ENCODE results near the gene SMYD3.

SMYD3 gene

DNA sequence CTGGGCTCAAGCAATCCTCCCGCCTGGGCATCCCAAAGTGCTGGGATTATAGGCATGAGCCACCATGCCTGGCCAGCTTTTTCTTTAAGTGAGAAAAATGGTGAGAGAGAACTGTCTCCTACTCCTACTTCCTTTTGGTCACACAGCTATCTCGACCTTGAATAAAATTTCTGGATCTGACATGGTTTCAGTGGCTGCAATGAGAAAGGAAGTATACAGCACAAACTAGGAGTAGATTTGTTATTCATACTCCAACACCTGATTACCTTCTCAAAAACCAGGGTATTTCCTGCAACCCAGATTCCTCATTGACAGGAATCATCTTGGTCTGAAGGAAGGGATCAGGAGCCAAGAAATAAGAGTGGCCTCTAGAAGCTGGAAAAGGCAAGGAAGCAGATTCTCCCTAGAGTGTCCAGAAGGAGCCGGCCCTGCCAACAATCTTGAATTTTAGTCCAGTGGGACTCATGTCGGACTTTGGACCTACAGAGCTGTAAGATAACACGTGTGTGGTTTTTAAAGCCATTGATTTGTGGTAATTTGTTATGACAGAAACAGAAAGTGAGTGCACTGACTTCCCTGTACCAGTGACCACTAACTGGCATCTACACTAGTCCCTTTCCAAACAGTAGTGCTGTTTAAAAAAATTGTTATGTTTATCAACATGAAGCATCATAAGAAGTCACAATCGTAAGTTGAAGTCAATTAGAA is 516.6 kb downstream of the SMYD3 start:
- H3K4me3 ChIP-seq (ENCODE audit: low read depth, low read length): no peak overlapping the region
- no peaks in the 10 kb centered on the region for H3K9me3 ChIP-seq
- DNase-seq: no peak
- no peaks in the 10 kb centered on the region for H3K27me3 ChIP-seq
- no peaks in the 10 kb centered on the region for H3K36me3 ChIP-seq
- TF ChIP-seq, protein P1, sequence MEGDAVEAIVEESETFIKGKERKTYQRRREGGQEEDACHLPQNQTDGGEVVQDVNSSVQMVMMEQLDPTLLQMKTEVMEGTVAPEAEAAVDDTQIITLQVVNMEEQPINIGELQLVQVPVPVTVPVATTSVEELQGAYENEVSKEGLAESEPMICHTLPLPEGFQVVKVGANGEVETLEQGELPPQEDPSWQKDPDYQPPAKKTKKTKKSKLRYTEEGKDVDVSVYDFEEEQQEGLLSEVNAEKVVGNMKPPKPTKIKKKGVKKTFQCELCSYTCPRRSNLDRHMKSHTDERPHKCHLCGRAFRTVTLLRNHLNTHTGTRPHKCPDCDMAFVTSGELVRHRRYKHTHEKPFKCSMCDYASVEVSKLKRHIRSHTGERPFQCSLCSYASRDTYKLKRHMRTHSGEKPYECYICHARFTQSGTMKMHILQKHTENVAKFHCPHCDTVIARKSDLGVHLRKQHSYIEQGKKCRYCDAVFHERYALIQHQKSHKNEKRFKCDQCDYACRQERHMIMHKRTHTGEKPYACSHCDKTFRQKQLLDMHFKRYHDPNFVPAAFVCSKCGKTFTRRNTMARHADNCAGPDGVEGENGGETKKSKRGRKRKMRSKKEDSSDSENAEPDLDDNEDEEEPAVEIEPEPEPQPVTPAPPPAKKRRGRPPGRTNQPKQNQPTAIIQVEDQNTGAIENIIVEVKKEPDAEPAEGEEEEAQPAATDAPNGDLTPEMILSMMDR (IDR thresholded peaks at IDR 0.05; ENCODE audit: low read depth, low read length): no peak
- peaks cover 12% of the 10 kb centered on the region for H3K4me1 ChIP-seq

DNA sequence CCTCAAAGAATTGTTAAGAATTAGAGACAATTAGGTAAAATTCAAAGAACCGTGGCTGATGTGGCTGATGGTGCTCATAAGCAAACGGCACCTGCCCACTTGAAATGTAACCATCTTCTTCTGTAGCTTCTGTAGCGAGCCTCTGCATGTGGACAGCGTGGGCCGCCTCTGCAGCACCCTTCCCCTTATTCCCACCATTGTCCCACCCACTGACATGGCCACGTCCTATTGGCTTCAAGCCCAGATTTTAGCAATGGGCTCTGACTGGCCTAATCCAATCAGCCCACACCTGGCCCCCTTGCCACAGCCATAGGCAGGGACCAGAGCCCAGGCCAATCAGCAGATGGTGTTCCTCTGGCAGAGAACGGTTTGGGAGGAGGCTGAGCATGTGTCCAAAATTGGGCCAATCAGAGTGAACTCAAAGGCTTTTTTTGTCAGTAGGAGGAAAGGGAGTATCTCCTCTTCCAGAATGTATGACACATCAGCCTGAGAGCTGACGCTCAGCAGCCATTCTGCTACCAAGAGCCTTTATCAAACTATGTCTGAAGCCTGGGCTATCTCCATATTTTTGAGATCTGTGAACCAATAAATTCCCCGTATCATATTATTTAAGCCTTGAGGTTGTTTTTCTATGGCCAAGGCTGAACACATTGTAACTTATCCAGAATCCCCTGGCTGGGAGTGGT is 518.5 kb downstream of the SMYD3 start:
- Histone ChIP-seq H3K36me3 (no peaks in the 10 kb centered on the region; the same call in 1 of the 2 replicates), H3K4me3 (ENCODE audit: low read depth, low read length) (peak overlapping the region; percentile 83), H3K27me3 (no peaks in the 10 kb centered on the region), H3K9me3 (no peaks in the 10 kb centered on the region), H3K4me1 (peaks cover 8% of the 10 kb centered on the region)
- peak; percentile 96 for DNase-seq
- TF ChIP-seq, protein P1 (IDR thresholded peaks at IDR 0.05; ENCODE audit: low read depth, low read length): no peak

DNA sequence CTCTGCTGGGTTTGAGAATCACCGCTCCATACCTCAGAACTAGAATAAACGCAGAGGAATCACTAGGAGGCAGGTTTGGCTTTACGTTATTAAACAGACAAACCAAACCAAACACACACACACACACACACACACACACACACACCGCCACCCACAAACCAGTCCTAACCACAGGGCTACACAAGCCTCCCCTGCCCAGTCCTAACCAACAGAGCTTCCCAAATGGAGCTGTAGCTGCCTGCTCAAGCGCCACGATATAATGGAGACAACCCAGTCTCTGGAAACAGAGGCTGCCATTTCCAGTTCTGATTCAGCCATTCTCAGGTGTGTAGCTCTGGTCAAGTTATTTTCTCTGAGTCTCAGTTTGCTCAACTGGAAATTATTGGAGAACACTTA is 519.1 kb downstream of the SMYD3 start:
- Histone ChIP-seq H3K4me3 (ENCODE audit: low read depth, low read length) (peak overlapping the region; percentile 83), H3K27me3 (no peaks in the 10 kb centered on the region), H3K36me3 (peaks cover under 1% of the 10 kb centered on the region), H3K4me1 (peaks cover 8% of the 10 kb centered on the region), H3K9me3 (no peaks in the 10 kb centered on the region)
- no peak for DNase-seq
- TF ChIP-seq, protein P1 (IDR thresholded peaks at IDR 0.05; ENCODE audit: low read depth, low read length): 0 out of 2 replicates have a peak, but pooled peaks have one; percentile 3

DNA sequence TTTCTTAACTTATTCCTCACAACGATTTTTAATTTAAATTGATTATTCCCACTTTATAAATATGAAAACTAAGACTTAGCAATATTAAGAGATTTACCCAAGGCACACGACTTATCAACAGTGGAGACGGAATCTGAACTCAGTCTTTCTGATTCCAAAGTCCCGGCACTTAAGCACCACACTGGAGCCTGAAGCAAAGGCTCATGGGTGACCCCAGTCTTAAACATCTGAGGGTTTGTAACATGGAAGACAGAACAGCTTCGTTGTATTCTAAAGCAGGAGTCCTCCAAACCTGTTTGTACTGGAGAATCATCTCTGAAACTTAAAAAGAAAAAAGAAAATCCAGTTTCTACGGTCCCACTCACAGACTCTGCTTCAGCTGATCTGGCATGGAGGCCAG is 519.5 kb downstream of the SMYD3 start:
- Histone ChIP-seq H3K4me1 (peaks cover 8% of the 10 kb centered on the region), H3K4me3 (ENCODE audit: low read depth, low read length) (peak overlapping the region; percentile 83), H3K27me3 (no peaks in the 10 kb centered on the region), H3K9me3 (no peaks in the 10 kb centered on the region), H3K36me3 (peaks cover 5% of the 10 kb centered on the region)
- TF ChIP-seq, protein P1 (IDR thresholded peaks at IDR 0.05; ENCODE audit: low read depth, low read length): no peak
- DNase-seq: no peak

DNA sequence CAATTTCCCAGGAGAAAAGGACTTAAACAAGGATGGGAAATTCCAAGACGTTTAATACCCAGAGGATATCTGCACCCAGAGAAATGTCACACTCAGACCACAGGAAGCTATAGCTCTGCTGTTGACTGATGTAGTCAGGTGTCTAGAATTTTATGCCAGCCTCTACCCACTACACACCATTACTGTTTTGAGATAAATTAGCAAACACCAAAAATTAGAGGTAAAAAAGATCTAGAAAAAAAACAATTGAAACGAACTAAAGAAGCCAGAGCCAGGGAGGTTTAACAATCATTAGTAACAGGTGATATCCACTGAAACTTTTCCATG is 519.9 kb downstream of the SMYD3 start:
- Histone ChIP-seq H3K36me3 (peaks cover 8% of the 10 kb centered on the region), H3K4me1 (peaks cover 8% of the 10 kb centered on the region), H3K4me3 (ENCODE audit: low read depth, low read length) (peak overlapping the region; percentile 83), H3K9me3 (no peaks in the 10 kb centered on the region), H3K27me3 (no peaks in the 10 kb centered on the region)
- TF ChIP-seq, protein P1 (IDR thresholded peaks at IDR 0.05; ENCODE audit: low read depth, low read length): no peak
- no peak for DNase-seq
